ENCODE results near the gene KSR2. TPM values are rescaled to one million over a fixed set of nuclear protein-coding genes. Genes with fewer than 3 reads are reported as not detected.
"Not testable (repeated sequence)": the region's sequence is repeated elsewhere in the genome, so short reads cannot be mapped to it uniquely, and the experiment has no call there.

The KSR2 gene
- total RNA-seq, 2 donors from 2014 or later, result 0.07 to 0.08 TPM

DNA sequence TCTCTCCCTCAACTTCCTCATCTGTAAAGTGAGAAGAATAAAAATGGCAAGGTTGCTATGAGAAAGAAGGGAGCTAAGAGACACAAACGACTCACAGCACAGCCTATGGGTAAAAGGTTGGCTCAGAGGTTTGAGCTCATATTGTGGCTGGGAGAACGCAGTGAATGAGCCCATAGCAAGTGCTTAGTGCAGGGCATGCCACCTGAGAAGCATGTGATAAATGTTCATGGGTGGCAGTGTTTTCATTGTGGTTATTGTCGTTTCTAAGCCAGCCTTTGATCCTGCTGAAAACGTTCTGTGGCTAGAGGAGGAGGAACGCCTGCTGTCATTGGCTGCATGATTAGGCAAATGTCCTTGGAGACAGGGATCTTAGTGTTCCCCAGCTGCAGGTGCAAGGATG is 150.4 kb downstream of the KSR2 start:
- H3K27me3 ChIP-seq, result no peaks in the 10 kb centered on the region
- DNase-seq (ENCODE audit: low spot score), result no peak
- H3K27ac ChIP-seq, result no peak overlapping the region
- TF ChIP-seq, protein P1, sequence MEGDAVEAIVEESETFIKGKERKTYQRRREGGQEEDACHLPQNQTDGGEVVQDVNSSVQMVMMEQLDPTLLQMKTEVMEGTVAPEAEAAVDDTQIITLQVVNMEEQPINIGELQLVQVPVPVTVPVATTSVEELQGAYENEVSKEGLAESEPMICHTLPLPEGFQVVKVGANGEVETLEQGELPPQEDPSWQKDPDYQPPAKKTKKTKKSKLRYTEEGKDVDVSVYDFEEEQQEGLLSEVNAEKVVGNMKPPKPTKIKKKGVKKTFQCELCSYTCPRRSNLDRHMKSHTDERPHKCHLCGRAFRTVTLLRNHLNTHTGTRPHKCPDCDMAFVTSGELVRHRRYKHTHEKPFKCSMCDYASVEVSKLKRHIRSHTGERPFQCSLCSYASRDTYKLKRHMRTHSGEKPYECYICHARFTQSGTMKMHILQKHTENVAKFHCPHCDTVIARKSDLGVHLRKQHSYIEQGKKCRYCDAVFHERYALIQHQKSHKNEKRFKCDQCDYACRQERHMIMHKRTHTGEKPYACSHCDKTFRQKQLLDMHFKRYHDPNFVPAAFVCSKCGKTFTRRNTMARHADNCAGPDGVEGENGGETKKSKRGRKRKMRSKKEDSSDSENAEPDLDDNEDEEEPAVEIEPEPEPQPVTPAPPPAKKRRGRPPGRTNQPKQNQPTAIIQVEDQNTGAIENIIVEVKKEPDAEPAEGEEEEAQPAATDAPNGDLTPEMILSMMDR (IDR thresholded peaks at IDR 0.05), result no peak
- no peaks in the 10 kb centered on the region for H3K9me3 ChIP-seq
- no peaks in the 10 kb centered on the region for H3K4me1 ChIP-seq
- no peak overlapping the region for H3K4me3 ChIP-seq
- H3K36me3 ChIP-seq, result no peaks in the 10 kb centered on the region

DNA sequence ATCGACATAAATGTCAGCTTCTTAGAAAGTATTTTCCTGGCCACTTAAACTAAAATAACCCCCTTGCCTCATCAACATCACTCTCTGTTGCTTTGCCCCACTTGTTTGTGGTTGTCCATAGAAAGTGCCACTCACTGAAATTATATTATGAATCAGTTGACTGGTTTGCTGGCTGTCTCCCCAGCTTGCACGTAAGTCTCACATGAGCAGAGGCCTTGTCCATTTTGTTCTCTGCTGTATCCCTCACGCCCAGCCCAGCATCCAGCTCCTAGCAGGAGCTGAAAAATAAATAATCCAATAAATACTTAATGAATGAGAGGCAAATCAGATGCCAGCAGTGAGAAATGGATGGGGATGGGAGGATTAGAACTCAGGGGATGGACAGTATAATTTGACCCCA is 159.3 kb downstream of the KSR2 start:
- no peaks in the 10 kb centered on the region for H3K27me3 ChIP-seq
- TF ChIP-seq, protein P1 (IDR thresholded peaks at IDR 0.05), result no peak

DNA sequence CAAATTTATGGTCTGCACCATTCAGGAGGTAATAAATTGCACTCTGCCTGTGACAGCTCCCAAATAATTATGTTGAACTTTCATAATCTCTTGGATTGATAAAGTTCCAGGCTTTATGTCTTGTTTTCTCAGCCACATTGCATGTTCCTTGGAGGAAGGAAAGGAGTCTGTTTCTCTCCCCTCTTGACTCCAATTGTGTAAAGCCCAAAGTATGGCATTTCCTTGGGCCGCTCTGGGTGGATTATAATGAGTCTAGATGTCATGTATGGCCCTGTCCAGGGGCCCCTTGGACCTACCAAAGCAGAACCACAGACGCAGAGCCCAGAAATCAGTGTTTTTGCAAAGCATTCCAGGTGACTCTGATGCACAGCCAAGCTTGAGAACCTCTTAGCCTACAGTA is 160.8 kb downstream of the KSR2 start:
- H3K27me3 ChIP-seq, result no peaks in the 10 kb centered on the region
- no peak for DNase-seq (ENCODE audit: low spot score)

More for the DNA sequence above, 159.3 kb downstream of the KSR2 start:
- H3K9me3 ChIP-seq, result no peaks in the 10 kb centered on the region
- H3K27ac ChIP-seq, result no peak overlapping the region
- no peaks in the 10 kb centered on the region for H3K4me1 ChIP-seq
- no peak for DNase-seq (ENCODE audit: low spot score)
- H3K36me3 ChIP-seq, result no peaks in the 10 kb centered on the region
- H3K4me3 ChIP-seq, result no peak overlapping the region

DNA sequence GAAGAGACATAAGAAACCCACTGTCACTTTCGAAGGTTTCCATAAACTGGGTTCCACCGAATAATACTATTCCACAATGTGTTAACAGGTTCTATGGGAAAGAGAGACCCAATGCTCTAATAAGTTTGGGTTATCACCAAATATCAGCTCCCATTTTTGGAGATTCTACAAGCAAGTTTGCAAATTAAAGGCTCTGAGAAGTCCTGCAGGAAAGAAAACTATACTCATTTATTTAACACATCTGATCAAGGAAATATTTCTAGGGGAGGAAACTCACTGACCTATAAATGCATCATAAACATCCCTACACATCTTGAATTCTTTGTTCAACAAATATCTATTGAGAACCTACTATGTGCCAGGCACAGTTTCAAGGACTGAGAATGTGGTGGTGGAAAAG is 161.4 kb downstream of the KSR2 start:
- TF ChIP-seq, protein P1 (IDR thresholded peaks at IDR 0.05), result no peak
- Histone ChIP-seq H3K9me3 (no peaks in the 10 kb centered on the region), H3K27ac (no peak overlapping the region), H3K4me1 (no peaks in the 10 kb centered on the region), H3K4me3 (no peak overlapping the region), H3K27me3 (no peaks in the 10 kb centered on the region), H3K36me3 (no peaks in the 10 kb centered on the region)
- DNase-seq (ENCODE audit: low spot score), result no peak

More for the DNA sequence above, 160.8 kb downstream of the KSR2 start:
- no peaks in the 10 kb centered on the region for H3K36me3 ChIP-seq
- TF ChIP-seq, protein P1 (IDR thresholded peaks at IDR 0.05), result no peak
- H3K4me1 ChIP-seq, result no peaks in the 10 kb centered on the region
- no peak overlapping the region for H3K27ac ChIP-seq
- H3K9me3 ChIP-seq, result no peaks in the 10 kb centered on the region
- no peak overlapping the region for H3K4me3 ChIP-seq

DNA sequence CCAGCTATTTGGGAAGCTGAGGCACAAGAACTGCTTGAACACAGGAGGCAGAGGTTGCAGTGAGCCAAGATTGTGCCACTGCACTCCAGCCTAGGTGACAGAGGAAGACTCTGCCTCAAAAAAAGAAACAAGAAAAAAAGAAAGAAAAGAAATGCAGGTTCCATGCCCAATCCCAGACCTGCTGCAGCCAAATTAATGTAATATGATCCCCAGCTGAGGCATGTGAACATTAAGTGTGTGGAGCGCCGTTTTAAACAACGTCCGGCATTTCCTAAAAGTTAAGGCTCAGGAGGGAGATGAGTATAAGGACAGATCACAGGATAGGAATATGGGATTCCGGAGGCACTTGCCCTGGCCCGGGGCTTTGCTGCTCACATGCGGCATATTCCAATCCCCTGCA is 162.9 kb downstream of the KSR2 start:
- Histone ChIP-seq H3K27me3 (no peaks in the 10 kb centered on the region), H3K27ac (no peak overlapping the region), H3K36me3 (no peaks in the 10 kb centered on the region), H3K4me3 (no peak overlapping the region), H3K4me1 (no peaks in the 10 kb centered on the region), H3K9me3 (no peaks in the 10 kb centered on the region)
- no peak for DNase-seq (ENCODE audit: low spot score)
- TF ChIP-seq, protein P1 (IDR thresholded peaks at IDR 0.05), result no peak

DNA sequence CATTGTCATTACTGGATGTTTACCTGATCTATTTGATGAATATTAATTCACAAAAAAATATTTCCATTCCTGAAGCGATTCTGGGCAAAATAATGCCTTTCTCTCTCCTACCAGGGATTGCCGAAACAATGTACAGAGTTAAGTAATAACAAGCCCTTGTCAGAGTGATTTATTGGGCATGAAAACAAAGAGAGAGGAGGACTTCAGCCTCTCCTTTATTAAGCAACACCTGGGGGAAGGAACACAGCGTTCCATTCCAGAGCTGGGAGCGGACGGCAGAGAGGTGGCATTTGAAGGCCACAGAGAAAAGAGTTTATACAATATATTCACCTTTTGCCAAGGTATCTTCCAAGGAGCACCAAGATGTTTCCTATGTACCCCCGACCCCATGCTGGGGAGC is 165.8 kb downstream of the KSR2 start:
- H3K4me3 ChIP-seq, result no peak overlapping the region
- H3K9me3 ChIP-seq, result no peaks in the 10 kb centered on the region
- H3K27ac ChIP-seq, result no peak overlapping the region
- H3K4me1 ChIP-seq, result no peaks in the 10 kb centered on the region
- no peaks in the 10 kb centered on the region for H3K27me3 ChIP-seq
- TF ChIP-seq, protein P1 (IDR thresholded peaks at IDR 0.05), result no peak
- DNase-seq (ENCODE audit: low spot score), result no peak
- H3K36me3 ChIP-seq, result no peaks in the 10 kb centered on the region

DNA sequence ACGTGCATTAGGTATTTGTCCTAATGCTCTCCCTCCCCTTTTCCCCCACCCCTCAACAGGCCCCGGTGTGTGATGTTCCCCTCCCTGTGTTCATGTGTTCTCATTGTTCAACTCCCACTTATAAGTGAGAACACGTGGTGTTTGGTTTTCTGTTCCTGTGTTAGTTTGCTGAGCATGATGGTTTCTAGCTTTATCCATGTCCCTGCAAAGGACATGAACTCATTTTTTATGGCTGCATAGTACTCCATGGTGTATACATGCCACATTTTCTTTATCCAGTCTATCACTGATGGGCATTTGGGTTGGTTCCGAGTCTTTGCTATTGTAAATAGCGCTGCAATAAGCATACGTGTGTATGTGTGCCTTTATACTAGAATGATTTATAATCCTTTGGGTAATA is 168.1 kb downstream of the KSR2 start:
- H3K4me3 ChIP-seq; H3K9me3 ChIP-seq; H3K36me3 ChIP-seq; H3K27me3 ChIP-seq; H3K4me1 ChIP-seq; H3K27ac ChIP-seq; DNase-seq (ENCODE audit: low spot score): not testable (repeated sequence)

All from right atrium auricular region (tissue), 2 donors.